Sciatic nerve (tissue), 2 donors: ENCODE results near the gene MAP4K4. TPM values are rescaled to one million over a fixed set of nuclear protein-coding genes. Genes with fewer than 3 reads are reported as not detected.

Experiments
- ATAC-seq: fragments of 200-7000 bp; cut with Tn5 transposase; one replicate; pipeline ENCODE4 v1.9.1; 2020; ENCODE audit warnings: mild to moderate bottlenecking, moderate library complexity
- DNase-seq: peaks from one replicate; pipeline ENCODE4 v3.0.0-alpha.2; 2020; ENCODE audit warnings: low spot score
- intact Hi-C: fragments of 100-400 bp; cut with DNase I; formaldehyde crosslinking; loops from one replicate; pipeline ENCODE4 v1.14.2; 2022
- total RNA-seq: library from RNA; stranded (reverse); fragmentation: NEBNext Ultra II Directional; extraction: Animal tissue kit (Norgen Biotek cat#: 25700); gene quantifications from one replicate; pipeline ENCODE4 v1.2.1, GENCODE V29; 2021
- donor health status: DM: no; HTN: no; CAD: no.
- donor health status: DM: no; HTN: no; CAD: no.

Gene MAP4K4
- total RNA-seq, 1 donor from 2014 or later, result 140 TPM

GRCh38 chr2:101796825-101797600, 99.5 kb downstream of the MAP4K4 start:
- no peak for ATAC-seq
- no peak for DNase-seq
- intact Hi-C loops, result no loop called here

- DNase-seq (no peak), ATAC-seq (no peak)
- intact Hi-C loops, result no loop called here
Observed at GRCh38 chr2:101801496-101801895, 104.0 kb downstream of the MAP4K4 start.

GRCh38 chr2:101802329-101802728, 104.8 kb downstream of the MAP4K4 start:
- ATAC-seq (peak; percentile 17), DNase-seq (no peak)
- intact Hi-C loops, result no loop called here

GRCh38 chr2:101803128-101803527, 105.6 kb downstream of the MAP4K4 start:
- intact Hi-C loops, result no loop called here
- no peak for DNase-seq
- no peak for ATAC-seq

GRCh38 chr2:101803945-101804696, 106.6 kb downstream of the MAP4K4 start:
- no peak for DNase-seq
- intact Hi-C loops, result no loop called here
- ATAC-seq, result peak; percentile 55

GRCh38 chr2:101805152-101806088, 107.9 kb downstream of the MAP4K4 start:
- ATAC-seq (no peak), DNase-seq (no peak)
- intact Hi-C loops, result no loop called here

- DNase-seq, result no peak
- intact Hi-C loops, result no loop called here
- no peak for ATAC-seq
Observed at GRCh38 chr2:101806123-101806522, 108.6 kb downstream of the MAP4K4 start.

GRCh38 chr2:101806701-101807100, 109.2 kb downstream of the MAP4K4 start:
- intact Hi-C loops, result no loop called here
- no peak for DNase-seq
- peak; percentile 57 for ATAC-seq

- intact Hi-C loops, result no loop called here
- ATAC-seq (no peak), DNase-seq (no peak)
Observed at GRCh38 chr2:101807242-101807641, 109.7 kb downstream of the MAP4K4 start.

GRCh38 chr2:101808006-101808562, 110.6 kb downstream of the MAP4K4 start:
- no peak for DNase-seq

GRCh38 chr2:101809698-101810097, 112.2 kb downstream of the MAP4K4 start:
- intact Hi-C loops, result no loop called here
- DNase-seq (no peak), ATAC-seq (no peak)

More at GRCh38 chr2:101808006-101808562, 110.6 kb downstream of the MAP4K4 start:
- no peak for ATAC-seq
- intact Hi-C loops, result no loop called here

- DNase-seq, result no peak
- intact Hi-C loops, result no loop called here
- no peak for ATAC-seq
Observed at GRCh38 chr2:101811226-101812015, 113.9 kb downstream of the MAP4K4 start.

GRCh38 chr2:101812226-101812625, 114.7 kb downstream of the MAP4K4 start:
- DNase-seq, result no peak
- intact Hi-C loops, result no loop called here
- no peak for ATAC-seq

GRCh38 chr2:101814752-101815151, 117.2 kb downstream of the MAP4K4 start:
- DNase-seq (no peak), ATAC-seq (no peak)
- intact Hi-C loops, result no loop called here

- ATAC-seq, result no peak
- intact Hi-C loops, result no loop called here
- DNase-seq, result no peak
Observed at GRCh38 chr2:101815154-101815553, 117.6 kb downstream of the MAP4K4 start.

- ATAC-seq (peak; percentile 89), DNase-seq (no peak)
- intact Hi-C loops, result no loop called here
Observed at GRCh38 chr2:101815739-101816391, 118.4 kb downstream of the MAP4K4 start.

- ATAC-seq (peak; percentile 51), DNase-seq (no peak)
- intact Hi-C loops, result no loop called here
Observed at GRCh38 chr2:101816598-101816997, 119.1 kb downstream of the MAP4K4 start.

GRCh38 chr2:101817481-101817880, 120.0 kb downstream of the MAP4K4 start:
- intact Hi-C loops, result no loop called here
- no peak for DNase-seq
- no peak for ATAC-seq
